ENCODE measurements around the gene COG5. TPM values are rescaled to one million over a fixed set of nuclear protein-coding genes. Genes with fewer than 3 reads are reported as not detected.

COG5 gene
- total and polyA plus RNA-seq, 9 of the 15 experiments (the other 6 are each of a cell fraction or from before 2014, with no cell fraction given) = 15.3 to 75.1 (median 56.4) TPM

DNA sequence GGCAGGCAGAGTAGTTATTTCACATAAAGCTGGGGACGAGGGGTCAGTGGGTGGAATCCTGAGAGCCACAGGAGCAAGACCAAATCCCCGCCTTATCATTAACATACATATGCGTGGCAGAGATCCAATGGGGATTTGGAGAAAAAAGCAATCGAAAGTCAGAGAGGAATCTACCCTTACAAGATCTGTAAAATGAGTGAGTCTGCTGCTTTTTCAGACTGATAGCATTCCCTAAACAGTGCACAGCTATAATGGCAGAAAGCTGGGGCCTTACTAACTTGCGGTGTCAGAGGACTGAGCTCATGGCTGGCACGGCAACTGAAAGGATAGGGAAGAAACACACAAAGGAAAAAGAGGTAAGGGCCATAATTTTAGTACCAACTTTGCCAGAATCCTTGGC is 68.8 kb downstream of the COG5 start (continued):
- TF ChIP-seq, protein P1, sequence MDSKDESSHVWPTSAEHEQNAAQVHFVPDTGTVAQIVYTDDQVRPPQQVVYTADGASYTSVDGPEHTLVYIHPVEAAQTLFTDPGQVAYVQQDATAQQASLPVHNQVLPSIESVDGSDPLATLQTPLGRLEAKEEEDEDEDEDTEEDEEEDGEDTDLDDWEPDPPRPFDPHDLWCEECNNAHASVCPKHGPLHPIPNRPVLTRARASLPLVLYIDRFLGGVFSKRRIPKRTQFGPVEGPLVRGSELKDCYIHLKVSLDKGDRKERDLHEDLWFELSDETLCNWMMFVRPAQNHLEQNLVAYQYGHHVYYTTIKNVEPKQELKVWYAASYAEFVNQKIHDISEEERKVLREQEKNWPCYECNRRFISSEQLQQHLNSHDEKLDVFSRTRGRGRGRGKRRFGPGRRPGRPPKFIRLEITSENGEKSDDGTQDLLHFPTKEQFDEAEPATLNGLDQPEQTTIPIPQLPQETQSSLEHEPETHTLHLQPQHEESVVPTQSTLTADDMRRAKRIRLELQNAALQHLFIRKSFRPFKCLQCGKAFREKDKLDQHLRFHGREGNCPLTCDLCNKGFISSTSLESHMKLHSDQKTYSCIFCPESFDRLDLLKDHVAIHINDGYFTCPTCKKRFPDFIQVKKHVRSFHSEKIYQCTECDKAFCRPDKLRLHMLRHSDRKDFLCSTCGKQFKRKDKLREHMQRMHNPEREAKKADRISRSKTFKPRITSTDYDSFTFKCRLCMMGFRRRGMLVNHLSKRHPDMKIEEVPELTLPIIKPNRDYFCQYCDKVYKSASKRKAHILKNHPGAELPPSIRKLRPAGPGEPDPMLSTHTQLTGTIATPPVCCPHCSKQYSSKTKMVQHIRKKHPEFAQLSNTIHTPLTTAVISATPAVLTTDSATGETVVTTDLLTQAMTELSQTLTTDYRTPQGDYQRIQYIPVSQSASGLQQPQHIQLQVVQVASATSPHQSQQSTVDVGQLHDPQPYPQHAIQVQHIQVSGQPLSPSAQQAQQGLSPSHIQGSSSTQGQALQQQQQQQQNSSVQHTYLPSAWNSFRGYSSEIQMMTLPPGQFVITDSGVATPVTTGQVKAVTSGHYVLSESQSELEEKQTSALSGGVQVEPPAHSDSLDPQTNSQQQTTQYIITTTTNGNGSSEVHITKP (IDR thresholded peaks at IDR 0.05; ENCODE audit: partially characterized antibody) = peak; percentile 63
- TF ChIP-seq RBM25 (IDR thresholded peaks at IDR 0.05; ENCODE audit: low read depth, low read length, severe bottlenecking) = peak; percentile 31
- no peak for TF ChIP-seq TCFL5 (CRISPR knock-in tag; conservative IDR thresholded peaks at IDR 0.05)
- TF ChIP-seq ZSCAN32 (CRISPR knock-in tag; IDR thresholded peaks at IDR 0.05) = no peak
- no peak for TF ChIP-seq TCF7 (IDR thresholded peaks at IDR 0.05; ENCODE audit: borderline replicate concordance)
- no peak for TF ChIP-seq POLR3G (IDR thresholded peaks at IDR 0.05; ENCODE audit: extremely low read depth, insufficient read length, insufficient replicate concordance)
- no peak for TF ChIP-seq FOXA3 (CRISPR knock-in tag; conservative IDR thresholded peaks at IDR 0.05 in 1 of 2, IDR thresholded peaks at IDR 0.05 in 1 of 2)
- TF ChIP-seq ZFP30 (CRISPR knock-in tag; IDR thresholded peaks at IDR 0.05; ENCODE audit: borderline replicate concordance) = no peak
- no peak for TF ChIP-seq ZNF24 (IDR thresholded peaks at IDR 0.05)
- no peak for TF ChIP-seq CREM (IDR thresholded peaks at IDR 0.05; ENCODE audit: low read depth)
- 0 out of 4 replicates have a peak, but pooled peaks of 1 of the 2 experiments have one; percentile 66 for TF ChIP-seq ARNT (IDR thresholded peaks at IDR 0.05)
- TF ChIP-seq, protein P2, sequence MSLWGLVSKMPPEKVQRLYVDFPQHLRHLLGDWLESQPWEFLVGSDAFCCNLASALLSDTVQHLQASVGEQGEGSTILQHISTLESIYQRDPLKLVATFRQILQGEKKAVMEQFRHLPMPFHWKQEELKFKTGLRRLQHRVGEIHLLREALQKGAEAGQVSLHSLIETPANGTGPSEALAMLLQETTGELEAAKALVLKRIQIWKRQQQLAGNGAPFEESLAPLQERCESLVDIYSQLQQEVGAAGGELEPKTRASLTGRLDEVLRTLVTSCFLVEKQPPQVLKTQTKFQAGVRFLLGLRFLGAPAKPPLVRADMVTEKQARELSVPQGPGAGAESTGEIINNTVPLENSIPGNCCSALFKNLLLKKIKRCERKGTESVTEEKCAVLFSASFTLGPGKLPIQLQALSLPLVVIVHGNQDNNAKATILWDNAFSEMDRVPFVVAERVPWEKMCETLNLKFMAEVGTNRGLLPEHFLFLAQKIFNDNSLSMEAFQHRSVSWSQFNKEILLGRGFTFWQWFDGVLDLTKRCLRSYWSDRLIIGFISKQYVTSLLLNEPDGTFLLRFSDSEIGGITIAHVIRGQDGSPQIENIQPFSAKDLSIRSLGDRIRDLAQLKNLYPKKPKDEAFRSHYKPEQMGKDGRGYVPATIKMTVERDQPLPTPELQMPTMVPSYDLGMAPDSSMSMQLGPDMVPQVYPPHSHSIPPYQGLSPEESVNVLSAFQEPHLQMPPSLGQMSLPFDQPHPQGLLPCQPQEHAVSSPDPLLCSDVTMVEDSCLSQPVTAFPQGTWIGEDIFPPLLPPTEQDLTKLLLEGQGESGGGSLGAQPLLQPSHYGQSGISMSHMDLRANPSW (CRISPR knock-in tag; IDR thresholded peaks at IDR 0.05) = no peak
- TF ChIP-seq TRIM24 (IDR thresholded peaks at IDR 0.05) = peak; percentile 47 to 55; a peak in 2 of 4 replicates
- peak; percentile 54; the same call in 1 of the 2 replicates for TF ChIP-seq NBN (IDR thresholded peaks at IDR 0.05; ENCODE audit: low read depth)
- TF ChIP-seq RFX5 (IDR thresholded peaks at IDR 0.05; ENCODE audit: low read depth, low read length) = no peak
- peak; percentile 85 for TF ChIP-seq ARID1B (IDR thresholded peaks at IDR 0.05)
- peak; percentile 63; the same call in 1 of the 2 replicates for TF ChIP-seq FOXM1 (IDR thresholded peaks at IDR 0.05; ENCODE audit: low read depth)
- TF ChIP-seq FOXM1 (CRISPR knock-in tag; IDR thresholded peaks at IDR 0.05; ENCODE audit: low read depth) = no peak
- peak; percentile 43; the same call in 1 of the 2 replicates for TF ChIP-seq SP1 (CRISPR knock-in tag; IDR thresholded peaks at IDR 0.05)
- TF ChIP-seq HDAC1 (IDR thresholded peaks at IDR 0.05) = no peak; a peak in 2 of 4 replicates
- TF ChIP-seq, protein P3, sequence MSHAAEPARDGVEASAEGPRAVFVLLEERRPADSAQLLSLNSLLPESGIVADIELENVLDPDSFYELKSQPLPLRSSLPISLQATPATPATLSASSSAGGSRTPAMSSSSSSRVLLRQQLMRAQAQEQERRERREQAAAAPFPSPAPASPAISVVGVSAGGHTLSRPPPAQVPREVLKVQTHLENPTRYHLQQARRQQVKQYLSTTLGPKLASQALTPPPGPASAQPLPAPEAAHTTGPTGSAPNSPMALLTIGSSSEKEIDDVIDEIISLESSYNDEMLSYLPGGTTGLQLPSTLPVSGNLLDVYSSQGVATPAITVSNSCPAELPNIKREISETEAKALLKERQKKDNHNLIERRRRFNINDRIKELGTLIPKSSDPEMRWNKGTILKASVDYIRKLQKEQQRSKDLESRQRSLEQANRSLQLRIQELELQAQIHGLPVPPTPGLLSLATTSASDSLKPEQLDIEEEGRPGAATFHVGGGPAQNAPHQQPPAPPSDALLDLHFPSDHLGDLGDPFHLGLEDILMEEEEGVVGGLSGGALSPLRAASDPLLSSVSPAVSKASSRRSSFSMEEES (CRISPR knock-in tag; IDR thresholded peaks at IDR 0.05) = no peak
